Ovary (tissue), 3 donors: Measurements from ENCODE around the gene GNA14.

ENCODE experiments used
- CTCF ChIP-seq, 3 donors: fragments of 450-650 bp in 2 of 3; fragments of 200-600 bp in 1 of 3; IDR thresholded peaks; one replicate each; pipeline versions ENCODE4 v1.5.1 to v1.8.0; 2016 to 2022; ENCODE audit warnings: antibody characterized with exemption in 3 of 3, mild to moderate bottlenecking in 1 of 3
- POLR2A ChIP-seq: fragments of 450-650 bp; IDR thresholded peaks from one replicate; pipeline ENCODE4 v1.6.1; 2017; ENCODE audit warnings: antibody characterized with exemption, mild to moderate bottlenecking, moderate library complexity
- donor health status: DM: no; HTN: no; CAD: no.

GRCh38 chr9:77497322-77498198 is 150.6 kb downstream of the GNA14 start:
- TF ChIP-seq POLR2A (no peak), CTCF (IDR thresholded peaks at IDR 0.05) (no peak)
